T-helper 17 cell (primary cell): ENCODE measurements around the gene PDCD6IP. TPM values are rescaled to one million over a fixed set of nuclear protein-coding genes. Genes with fewer than 3 reads are reported as not detected.

ENCODE experiments used
- ATAC-seq: fragments of 150-1000 bp; cut with Tn5 transposase; 2 replicates; pipeline ENCODE4 v1.10.0; 2021; ENCODE audit warnings: mild to moderate bottlenecking, moderate library complexity
- DNase-seq, 3 donors: peaks; one replicate each; pipeline versions ENCODE4 v3.0.0 to v3.0.0-alpha.2; 2020 to 2021
- H3K9me3 ChIP-seq: one replicate; pipeline ENCODE4 v1.7.0; 2013; ENCODE audit warnings: low read length, mild to moderate bottlenecking; ENCODE audit not compliant: control insufficient read depth, poor library complexity, severe bottlenecking
- H3K27ac Mint-ChIP-seq: one replicate; pipeline ENCODE4 v1.8.0; 2022; ENCODE audit warnings: mild to moderate bottlenecking, moderate library complexity, mixed read lengths
- H3K27me3 Mint-ChIP-seq: one replicate; pipeline ENCODE4 v1.8.0; 2022; ENCODE audit warnings: mixed read lengths
- H3K36me3 Mint-ChIP-seq: one replicate; pipeline ENCODE4 v1.8.0; 2022; ENCODE audit warnings: low read depth, mixed read lengths
- H3K4me1 Mint-ChIP-seq: one replicate; pipeline ENCODE4 v1.8.0; 2022; ENCODE audit warnings: mild to moderate bottlenecking, mixed read lengths
- H3K4me3 Mint-ChIP-seq: one replicate; pipeline ENCODE4 v1.8.0; 2022; ENCODE audit warnings: mild to moderate bottlenecking, moderate library complexity, mixed read lengths
- total RNA-seq, 4 donors: library from RNA in 2 of 4; stranded (reverse) in 2 of 4; gene quantifications; one replicate each; pipeline ENCODE4 v1.2.3 and lab custom pipeline; 2022 to 2026

Gene PDCD6IP
- total RNA-seq, 2 donors from 2014 or later: 149 to 156 TPM

GRCh38 chr3:33915796-33916546 lies 117.5 kb downstream of the PDCD6IP start:
- ATAC-seq (no peak), DNase-seq (no peak)
- peaks cover 32% of the 10 kb centered on the region for H3K27me3 Mint-ChIP-seq
- H3K27ac Mint-ChIP-seq: no peak overlapping the region
- H3K4me3 Mint-ChIP-seq: no peak overlapping the region
- no peaks in the 10 kb centered on the region for H3K9me3 ChIP-seq
- no peaks in the 10 kb centered on the region for H3K4me1 Mint-ChIP-seq
- H3K36me3 Mint-ChIP-seq: no peaks in the 10 kb centered on the region

GRCh38 chr3:33918126-33918756 lies 119.8 kb downstream of the PDCD6IP start:
- Mint-ChIP-seq H3K4me3 (no peak overlapping the region), H3K4me1 (no peaks in the 10 kb centered on the region)
- no peak for ATAC-seq

More at GRCh38 chr3:33918126-33918756, 119.8 kb downstream of the PDCD6IP start:
- no peaks in the 10 kb centered on the region for H3K36me3 Mint-ChIP-seq
- DNase-seq: no peak
- peaks cover 25% of the 10 kb centered on the region for H3K27me3 Mint-ChIP-seq
- no peaks in the 10 kb centered on the region for H3K9me3 ChIP-seq
- no peak overlapping the region for H3K27ac Mint-ChIP-seq

Other genes with a start within 250 kb of the PDCD6IP start
- gene CLASP2, start 80.4 kb upstream of the PDCD6IP start, total RNA-seq: 10 to 100 TPM; 69.0 to 74.2 TPM